Transverse colon (tissue), 4 donors: ENCODE results near the gene CFAP119. TPM values are rescaled to one million over a fixed set of nuclear protein-coding genes. Genes with fewer than 3 reads are reported as not detected.

ENCODE experiments used
- DNase-seq: peaks from one replicate; pipeline ENCODE4 v3.0.0-alpha.2; 2019
- H3K27ac ChIP-seq, 4 donors: fragments of 200-600 bp; sonication (generic); 2 replicates each; pipeline ENCODE4 v1.5.1; 2016 to 2018; ENCODE audit warnings: inconsistent platforms in 4 of 4
- H3K27me3 ChIP-seq: fragments of 200-600 bp; sonication (generic); 2 replicates; pipeline ENCODE4 v1.5.1; 2017; ENCODE audit warnings: inconsistent platforms
- H3K36me3 ChIP-seq, 4 donors: fragments of 200-600 bp; sonication (generic); 2 replicates each; pipeline ENCODE4 v1.5.1; 2017 to 2019; ENCODE audit warnings: inconsistent platforms in 4 of 4
- H3K4me1 ChIP-seq, 4 donors: fragments of 200-600 bp; sonication (generic); 2 replicates each; pipeline ENCODE4 v1.5.1; 2017 to 2020; ENCODE audit warnings: inconsistent platforms in 4 of 4
- H3K4me3 ChIP-seq, 4 donors: fragments of 200-600 bp; sonication (generic); 1 replicate in 1 of 4; 2 replicates in 3 of 4; pipeline versions ENCODE4 v1.5.1 to v1.6.1; 2017 to 2019; ENCODE audit warnings: inconsistent platforms in 4 of 4
- H3K9me3 ChIP-seq, 2 donors: fragments of 200-600 bp; sonication (generic); 2 replicates each; pipeline ENCODE4 v1.5.1; 2017 to 2019; ENCODE audit warnings: inconsistent platforms in 2 of 2
- EP300 ChIP-seq: sonication (generic); formaldehyde crosslinking; IDR thresholded peaks from one replicate; pipeline ENCODE4 v1.6.1; 2017; ENCODE audit warnings: antibody characterized with exemption, low read depth
- POLR2A ChIP-seq: fragments of 450-650 bp; IDR thresholded peaks from one replicate; pipeline ENCODE4 v1.6.1; 2016; ENCODE audit warnings: antibody characterized with exemption, mild to moderate bottlenecking, moderate library complexity
- POLR2AphosphoS5 ChIP-seq, 3 donors: sonication (generic); formaldehyde crosslinking; IDR thresholded peaks; one replicate each; pipeline ENCODE4 v1.6.1; 2016; ENCODE audit warnings: antibody characterized with exemption in 3 of 3
- WGBS, 2 donors: methylation state at CpG; one replicate each; pipeline ENCODE4 v1.1.5; 2018; ENCODE audit warnings: low coverage in 1 of 2; 5-methylcytosine and 5-hydroxymethylcytosine counted together
- in situ Hi-C, 4 donors: fragments of 200-750 bp; cut with MboI; loops; one replicate each; pipeline versions ENCODE4 v1.15.0 to v1.15.1; 2017; ENCODE audit warnings: low sequenced_read_pairs in 3 of 4, low pct_ligation_motif_present in 1 of 4, low pct_unique_long_range_greater_than_20kb in 1 of 4
- intact Hi-C: fragments of 100-400 bp; cut with DNase I; formaldehyde crosslinking; loops from one replicate; pipeline ENCODE4 v1.15.1; 2023; ENCODE audit warnings: low total_unique reads
- total RNA-seq, 4 donors: library from RNA; depleted of rRNA; stranded (reverse); fragments of >200 nt; gene quantifications; one replicate each; pipeline ENCODE4 v1.1.0, GENCODE V29; 2016
- TF ChIP-seq, protein P1 (sequence below), 5 experiments: fragments of 200-600 bp in 3 of 5; fragments of 450-650 bp in 2 of 5; sonication (generic) in 3 of 5; IDR thresholded peaks; 1 replicate in 2 of 5; 2 replicates in 3 of 5; pipeline ENCODE4 v1.5.1; 2016 to 2017; ENCODE audit warnings: antibody characterized with exemption in 5 of 5, inconsistent platforms in 3 of 5, mild to moderate bottlenecking in 2 of 5, moderate library complexity in 1 of 5

Gene CFAP119
- total RNA-seq, 4 donors from 2014 or later: 3.3 to 15.5 (median 6.0) TPM

DNA sequence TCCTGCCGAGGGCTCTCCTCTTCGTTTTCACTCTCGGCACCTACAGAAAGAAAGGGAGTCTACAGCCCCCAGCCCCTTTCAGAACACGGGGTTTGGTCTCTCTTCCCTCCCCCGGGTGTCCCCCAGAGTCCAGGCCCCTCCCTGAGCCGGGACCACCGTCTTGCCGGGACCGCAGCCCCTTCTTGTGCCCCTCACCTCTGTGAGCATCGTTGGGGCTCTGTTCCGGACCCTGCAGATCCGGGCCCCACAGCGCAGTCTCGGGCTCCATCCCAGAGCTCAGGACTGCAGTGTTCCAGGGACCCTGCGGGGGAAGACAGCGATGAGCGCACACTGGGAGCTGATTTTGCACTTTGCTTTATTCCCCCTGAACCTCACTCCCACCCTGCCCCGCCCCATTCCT, 22.4 kb upstream of the CFAP119 start:
- Histone ChIP-seq H3K4me3 (no peak overlapping the region), H3K4me1 (peaks cover 8 to 21% (median 12%) of the 10 kb centered on the region in 4 donors), H3K27me3 (no peaks in the 10 kb centered on the region), H3K9me3 (no peaks in the 10 kb centered on the region), H3K36me3 (peaks cover 0 to 18% (median 0%) of the 10 kb centered on the region in 4 donors), H3K27ac (no peak overlapping the region)
- intact Hi-C loops (no loop called here), in situ Hi-C loops (no loop called here)
- DNase-seq: no peak
- 84% methylated on average over 18 of the region's 18 CpGs; no CpG with 5 or more reads in 1 of the 2 donors for WGBS, 2 donors
- TF ChIP-seq, protein P1, sequence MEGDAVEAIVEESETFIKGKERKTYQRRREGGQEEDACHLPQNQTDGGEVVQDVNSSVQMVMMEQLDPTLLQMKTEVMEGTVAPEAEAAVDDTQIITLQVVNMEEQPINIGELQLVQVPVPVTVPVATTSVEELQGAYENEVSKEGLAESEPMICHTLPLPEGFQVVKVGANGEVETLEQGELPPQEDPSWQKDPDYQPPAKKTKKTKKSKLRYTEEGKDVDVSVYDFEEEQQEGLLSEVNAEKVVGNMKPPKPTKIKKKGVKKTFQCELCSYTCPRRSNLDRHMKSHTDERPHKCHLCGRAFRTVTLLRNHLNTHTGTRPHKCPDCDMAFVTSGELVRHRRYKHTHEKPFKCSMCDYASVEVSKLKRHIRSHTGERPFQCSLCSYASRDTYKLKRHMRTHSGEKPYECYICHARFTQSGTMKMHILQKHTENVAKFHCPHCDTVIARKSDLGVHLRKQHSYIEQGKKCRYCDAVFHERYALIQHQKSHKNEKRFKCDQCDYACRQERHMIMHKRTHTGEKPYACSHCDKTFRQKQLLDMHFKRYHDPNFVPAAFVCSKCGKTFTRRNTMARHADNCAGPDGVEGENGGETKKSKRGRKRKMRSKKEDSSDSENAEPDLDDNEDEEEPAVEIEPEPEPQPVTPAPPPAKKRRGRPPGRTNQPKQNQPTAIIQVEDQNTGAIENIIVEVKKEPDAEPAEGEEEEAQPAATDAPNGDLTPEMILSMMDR (IDR thresholded peaks at IDR 0.05): no peak
- TF ChIP-seq POLR2AphosphoS5 (IDR thresholded peaks at IDR 0.05) (no peak), EP300 (no peak), POLR2A (no peak)

DNA sequence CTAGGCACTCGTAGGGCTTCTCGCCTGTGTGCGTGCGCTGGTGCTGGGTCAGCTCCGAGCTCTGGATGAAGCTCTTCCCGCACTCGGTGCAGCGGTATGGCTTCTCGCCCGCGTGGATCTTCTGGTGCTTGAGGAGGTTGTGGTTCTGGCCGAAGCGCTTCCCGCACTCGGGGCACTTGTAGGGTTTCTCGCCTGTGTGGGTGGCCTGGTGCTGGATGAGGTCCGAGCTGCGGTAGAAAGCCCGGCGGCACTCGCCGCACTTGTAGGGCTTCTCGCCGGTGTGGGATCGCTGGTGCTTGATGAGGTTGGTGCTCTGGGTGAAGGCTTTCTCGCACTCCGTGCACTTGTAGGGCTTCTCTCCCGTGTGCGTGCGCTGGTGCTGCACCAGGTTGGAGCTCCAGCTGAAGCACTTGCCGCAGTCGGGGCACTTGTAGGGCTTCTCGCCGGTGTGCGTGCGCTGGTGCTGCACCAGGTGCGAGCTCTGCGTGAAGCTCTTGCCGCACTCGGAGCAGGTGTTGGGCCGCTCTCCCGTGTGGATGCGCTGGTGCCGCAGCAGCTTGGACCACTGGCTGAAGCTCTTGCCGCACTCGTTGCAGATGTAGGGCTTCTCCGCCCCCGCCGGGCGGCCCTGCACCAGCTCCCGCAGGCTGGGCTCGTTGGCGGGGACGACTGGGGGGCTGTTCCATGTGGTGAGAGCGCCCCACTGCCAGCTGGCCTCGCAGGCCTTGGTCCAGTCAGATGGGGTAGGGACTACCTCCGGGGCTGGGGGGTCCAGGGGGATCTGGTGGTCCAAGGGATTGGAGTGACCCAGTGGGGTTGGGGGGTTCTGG, 21.6 kb upstream of the CFAP119 start:
- Histone ChIP-seq H3K4me1 (peaks cover 8 to 20% (median 12%) of the 10 kb centered on the region in 4 donors), H3K36me3 (peaks cover 0 to 18% (median 0%) of the 10 kb centered on the region in 4 donors), H3K27ac (no peak overlapping the region), H3K27me3 (no peaks in the 10 kb centered on the region), H3K9me3 (no peaks in the 10 kb centered on the region), H3K4me3 (no peak overlapping the region)
- intact Hi-C loops (no loop called here), in situ Hi-C loops (no loop called here)
- WGBS, 2 donors: 96% methylated on average over 50 of the region's 57 CpGs; no CpG with 5 or more reads in 1 of the 2 donors
- TF ChIP-seq POLR2AphosphoS5 (IDR thresholded peaks at IDR 0.05): no peak
- TF ChIP-seq, protein P1 (IDR thresholded peaks at IDR 0.05): no peak
- TF ChIP-seq POLR2A: no peak
- no peak for TF ChIP-seq EP300
- DNase-seq: no peak

DNA sequence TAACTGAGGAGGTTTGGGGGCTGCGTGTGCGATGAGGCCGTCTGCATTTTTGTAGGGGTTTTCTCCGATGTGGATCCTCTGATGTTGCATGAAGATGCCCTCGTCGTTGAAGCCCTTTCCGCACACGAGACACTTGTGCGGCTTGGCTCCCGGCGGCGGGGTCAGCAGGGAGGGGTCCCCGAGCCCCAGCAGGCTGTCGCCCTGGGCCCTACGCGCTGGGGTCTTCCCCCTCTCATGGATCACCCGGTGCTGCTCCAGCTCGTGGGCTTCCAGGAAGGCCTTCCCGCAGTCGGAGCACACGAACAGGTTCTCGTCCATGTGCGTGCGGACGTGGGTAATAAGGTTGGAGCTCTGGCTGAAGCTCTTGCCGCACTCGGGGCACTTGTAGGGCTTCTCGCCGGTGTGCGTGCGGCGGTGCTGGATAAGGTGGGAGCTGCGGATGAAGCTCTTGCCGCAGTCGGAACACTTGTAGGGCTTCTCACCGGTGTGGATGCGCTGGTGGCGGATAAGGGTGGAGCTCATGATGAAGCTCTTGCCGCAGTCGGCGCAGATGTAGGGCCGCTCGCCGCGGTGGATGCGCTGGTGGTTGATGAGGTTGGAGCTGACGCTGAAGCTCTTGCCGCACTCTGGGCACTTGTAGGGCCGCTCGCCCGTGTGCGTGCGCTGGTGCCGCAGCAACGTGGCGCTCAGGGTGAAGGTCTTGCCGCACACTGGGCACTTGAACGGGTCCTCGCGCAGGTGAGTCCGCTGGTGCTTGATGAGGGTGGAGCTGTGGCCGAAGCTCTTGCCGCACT, 20.8 kb upstream of the CFAP119 start:
- no peak overlapping the region for H3K4me3 ChIP-seq
- in situ Hi-C loops: no loop called here
- H3K36me3 ChIP-seq: peaks cover 0 to 18% (median 0%) of the 10 kb centered on the region in 4 donors
- H3K27me3 ChIP-seq: no peaks in the 10 kb centered on the region
- TF ChIP-seq EP300 (no peak), POLR2A (no peak), POLR2AphosphoS5 (IDR thresholded peaks at IDR 0.05) (no peak)
- TF ChIP-seq, protein P1 (IDR thresholded peaks at IDR 0.05): no peak
- no peaks in the 10 kb centered on the region for H3K9me3 ChIP-seq
- intact Hi-C loops: no loop called here
- no peak for DNase-seq
- no peak overlapping the region for H3K27ac ChIP-seq
- H3K4me1 ChIP-seq: peaks cover 6 to 15% (median 9%) of the 10 kb centered on the region in 4 donors
- 94 to 95% methylated on average over 25 to 51 of the region's 63 CpGs for WGBS, 2 donors

DNA sequence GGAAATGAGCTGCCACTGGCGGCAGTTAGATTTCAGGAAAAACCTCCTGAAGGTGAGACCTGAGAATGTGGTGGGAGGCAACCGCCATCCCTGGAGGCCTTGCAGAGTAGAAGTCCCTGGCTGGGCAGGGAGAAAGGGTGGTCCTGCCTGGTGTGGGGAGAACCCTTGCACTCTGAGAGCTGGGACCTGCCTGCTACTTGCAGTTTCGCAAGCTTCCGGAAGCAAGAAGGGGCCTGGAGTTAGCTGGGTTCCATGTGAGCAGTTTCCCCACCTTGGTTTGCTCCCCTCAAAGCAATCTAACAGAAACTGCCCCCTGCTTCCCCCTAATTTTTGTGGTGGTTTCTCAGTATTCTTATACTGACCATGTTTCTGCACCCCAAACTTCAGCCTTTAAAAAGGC, 18.7 kb upstream of the CFAP119 start:
- Histone ChIP-seq H3K9me3 (no peaks in the 10 kb centered on the region), H3K36me3 (peaks cover 0 to 18% (median 0%) of the 10 kb centered on the region in 4 donors), H3K4me1 (peaks cover 0 to 19% (median 14%) of the 10 kb centered on the region in 4 donors), H3K4me3 (no peak overlapping the region), H3K27ac (no peak overlapping the region), H3K27me3 (no peaks in the 10 kb centered on the region)
- TF ChIP-seq EP300: no peak
- no peak for TF ChIP-seq POLR2AphosphoS5 (IDR thresholded peaks at IDR 0.05)
- TF ChIP-seq, protein P1 (IDR thresholded peaks at IDR 0.05): no peak
- TF ChIP-seq POLR2A: no peak
- in situ Hi-C loops: no loop called here
- WGBS, 2 donors: 81% methylated on average over 4 of the region's 4 CpGs; no CpG with 5 or more reads in 1 of the 2 donors
- intact Hi-C loops: no loop called here
- DNase-seq: no peak
